Duodenal mucosa (tissue), 2 donors: ENCODE data around the gene LAMA5.

Experiments
- H3K27ac ChIP-seq: one replicate; pipeline ENCODE4 v1.7.0; 2013; ENCODE audit warnings: low read depth, low read length
- H3K27me3 ChIP-seq, 2 donors: one replicate each; pipeline ENCODE4 v1.7.0; 2013; ENCODE audit warnings: low read length in 2 of 2, control low read depth in 1 of 2; ENCODE audit not compliant: insufficient read depth in 2 of 2, control insufficient read depth in 1 of 2
- H3K36me3 ChIP-seq, 2 donors: one replicate each; pipeline ENCODE4 v1.7.0; 2013; ENCODE audit warnings: low read length in 2 of 2, control low read depth in 1 of 2; ENCODE audit not compliant: insufficient read depth in 2 of 2, control insufficient read depth in 1 of 2
- H3K4me1 ChIP-seq, 2 donors: one replicate each; pipeline ENCODE4 v1.7.0; 2013; ENCODE audit warnings: low read length in 2 of 2, control low read depth in 1 of 2; ENCODE audit not compliant: insufficient read depth in 2 of 2, control insufficient read depth in 1 of 2
- H3K4me3 ChIP-seq, 2 donors: one replicate each; pipeline ENCODE4 v1.7.0; 2013; ENCODE audit warnings: low read length in 2 of 2, low read depth in 1 of 2
- H3K9ac ChIP-seq, 2 donors: one replicate each; pipeline ENCODE4 v1.7.0; 2013; ENCODE audit warnings: low read length in 2 of 2, low read depth in 1 of 2
- H3K9me3 ChIP-seq, 2 donors: one replicate each; pipeline ENCODE4 v1.7.0; 2013; ENCODE audit warnings: low read length in 2 of 2, control low read depth in 1 of 2; ENCODE audit not compliant: control insufficient read depth in 1 of 2

LAMA5 gene

DNA sequence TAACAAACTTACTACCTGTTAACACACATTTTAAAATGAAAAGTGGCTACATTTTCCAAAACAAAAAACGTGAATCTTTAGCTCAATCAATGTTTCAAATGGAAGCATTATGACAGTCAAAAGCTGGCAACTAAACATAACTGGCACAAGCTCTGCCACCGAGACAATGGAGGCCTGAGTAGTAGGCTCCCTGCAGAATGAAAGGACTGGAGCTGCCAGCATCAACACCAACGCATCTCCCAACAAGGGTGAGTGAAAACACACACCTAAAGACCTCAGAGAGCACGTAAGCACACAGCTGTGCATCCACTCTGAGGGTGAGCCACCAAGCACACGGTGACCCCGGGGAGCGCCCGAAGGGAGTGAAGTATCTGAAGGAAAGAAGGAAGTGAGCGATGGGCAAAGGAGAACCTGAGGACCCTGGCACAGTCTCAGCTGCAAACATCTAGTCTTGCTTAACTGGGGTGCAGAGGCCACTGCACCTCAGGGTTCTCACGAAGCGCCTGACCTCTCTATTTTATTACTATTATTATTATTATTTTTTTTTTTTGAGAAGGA, 65.9 kb downstream of the LAMA5 start:
- no peak overlapping the region for H3K9ac ChIP-seq
- no peak overlapping the region for H3K4me3 ChIP-seq
- peaks cover 21 to 25% of the 10 kb centered on the region in 2 donors for H3K4me1 ChIP-seq
- peaks cover 18 to 31% of the 10 kb centered on the region in 2 donors for H3K36me3 ChIP-seq
- no peak overlapping the region for H3K27ac ChIP-seq
- no peaks in the 10 kb centered on the region for H3K9me3 ChIP-seq
- H3K27me3 ChIP-seq, result no peaks in the 10 kb centered on the region

DNA sequence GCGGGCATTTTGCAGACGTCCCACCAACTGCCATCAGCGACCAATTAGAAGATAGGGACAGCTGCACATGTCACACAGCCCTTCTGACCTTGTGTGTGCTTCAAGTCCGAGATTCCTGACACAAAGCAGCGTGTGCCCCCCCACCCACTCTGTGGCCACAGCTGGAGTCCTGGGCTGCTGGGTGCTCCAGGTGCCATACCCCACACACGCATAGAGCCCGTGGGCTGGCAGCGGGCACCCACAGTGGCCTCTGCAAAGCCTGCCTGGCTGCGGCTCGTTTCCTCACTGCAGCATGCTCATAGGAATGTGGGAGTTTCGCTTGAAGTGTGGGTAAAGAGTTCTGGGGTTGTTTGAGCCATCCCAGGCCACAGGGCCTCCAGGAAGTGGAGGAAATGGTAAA, 66.8 kb downstream of the LAMA5 start:
- no peak overlapping the region for H3K27ac ChIP-seq
- H3K9me3 ChIP-seq, result no peaks in the 10 kb centered on the region
- H3K27me3 ChIP-seq, result no peaks in the 10 kb centered on the region
- peaks cover 16 to 20% of the 10 kb centered on the region in 2 donors for H3K4me1 ChIP-seq
- no peak overlapping the region for H3K9ac ChIP-seq
- peaks cover 16 to 31% of the 10 kb centered on the region in 2 donors for H3K36me3 ChIP-seq
- H3K4me3 ChIP-seq, result no peak overlapping the region

DNA sequence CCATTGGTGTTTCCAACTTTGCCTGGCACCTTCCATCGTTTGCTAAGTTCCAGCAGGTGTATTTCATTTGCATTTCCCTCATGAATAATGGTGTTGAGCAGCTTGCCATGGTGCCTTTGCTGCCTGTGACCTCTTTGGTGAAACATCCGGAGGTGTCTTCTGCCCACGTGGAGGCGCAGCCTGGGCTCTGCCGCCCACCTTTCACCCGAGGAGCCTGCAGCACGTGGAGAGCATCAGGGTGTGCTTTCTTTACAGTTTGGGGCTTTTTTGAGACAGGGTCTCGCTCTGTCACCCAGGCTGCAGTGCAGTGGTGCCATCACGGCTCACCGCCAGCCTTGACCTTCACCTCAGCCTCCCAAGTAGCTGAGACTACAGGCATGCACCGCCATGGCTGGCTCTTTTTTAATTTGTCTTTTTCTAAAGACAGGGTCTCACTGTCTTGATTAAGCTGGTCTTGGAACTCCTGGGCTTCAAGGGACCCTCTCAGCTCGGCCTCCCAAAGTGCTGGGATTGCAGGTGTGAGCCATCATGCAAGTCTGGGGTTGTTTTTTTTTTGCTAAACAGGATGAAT, 67.4 kb downstream of the LAMA5 start:
- no peak overlapping the region for H3K9ac ChIP-seq
- no peaks in the 10 kb centered on the region for H3K27me3 ChIP-seq
- H3K27ac ChIP-seq, result no peak overlapping the region
- H3K9me3 ChIP-seq, result no peaks in the 10 kb centered on the region
- H3K36me3 ChIP-seq, result peaks cover 15 to 30% of the 10 kb centered on the region in 2 donors
- H3K4me3 ChIP-seq, result no peak overlapping the region
- peaks cover 11 to 14% of the 10 kb centered on the region in 2 donors for H3K4me1 ChIP-seq

DNA sequence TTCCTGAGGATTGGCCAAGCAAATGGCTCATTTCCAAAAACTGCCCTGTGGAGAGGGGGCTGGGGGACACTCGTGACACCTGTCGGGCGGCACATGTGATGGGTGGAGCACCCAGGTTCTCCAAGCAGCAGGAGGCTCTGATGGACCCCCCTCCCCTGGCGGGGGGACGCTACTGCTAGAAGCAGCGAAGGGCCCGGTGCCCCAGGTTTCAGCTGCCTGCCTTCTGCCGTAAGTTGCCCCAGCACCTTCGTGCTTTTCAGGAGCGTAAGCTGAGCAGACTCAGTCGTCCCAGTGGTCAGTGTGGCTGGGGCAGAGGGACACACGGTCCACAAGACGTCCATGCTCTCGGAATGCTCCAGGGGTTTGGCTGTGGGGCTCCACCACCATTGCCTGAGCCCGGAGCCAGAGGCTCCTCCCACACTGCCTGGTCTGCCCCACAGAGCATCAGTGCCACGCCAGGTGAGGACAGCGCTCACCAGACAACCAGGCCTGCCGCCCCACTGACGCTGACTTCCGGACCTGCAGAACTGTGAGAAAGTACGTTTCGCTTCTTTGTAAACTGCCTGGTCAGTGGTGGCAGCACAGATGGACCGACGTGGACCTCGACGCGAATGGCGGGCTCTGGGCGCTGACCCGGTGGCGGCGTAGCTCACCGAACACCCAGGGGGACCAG, 68.4 kb downstream of the LAMA5 start:
- Histone ChIP-seq H3K27me3 (no peaks in the 10 kb centered on the region), H3K9me3 (no peaks in the 10 kb centered on the region), H3K4me3 (no peak overlapping the region), H3K36me3 (peaks cover 19 to 33% of the 10 kb centered on the region in 2 donors), H3K4me1 (peaks cover under 1 to 4% of the 10 kb centered on the region in 2 donors), H3K9ac (no peak overlapping the region), H3K27ac (no peak overlapping the region)

DNA sequence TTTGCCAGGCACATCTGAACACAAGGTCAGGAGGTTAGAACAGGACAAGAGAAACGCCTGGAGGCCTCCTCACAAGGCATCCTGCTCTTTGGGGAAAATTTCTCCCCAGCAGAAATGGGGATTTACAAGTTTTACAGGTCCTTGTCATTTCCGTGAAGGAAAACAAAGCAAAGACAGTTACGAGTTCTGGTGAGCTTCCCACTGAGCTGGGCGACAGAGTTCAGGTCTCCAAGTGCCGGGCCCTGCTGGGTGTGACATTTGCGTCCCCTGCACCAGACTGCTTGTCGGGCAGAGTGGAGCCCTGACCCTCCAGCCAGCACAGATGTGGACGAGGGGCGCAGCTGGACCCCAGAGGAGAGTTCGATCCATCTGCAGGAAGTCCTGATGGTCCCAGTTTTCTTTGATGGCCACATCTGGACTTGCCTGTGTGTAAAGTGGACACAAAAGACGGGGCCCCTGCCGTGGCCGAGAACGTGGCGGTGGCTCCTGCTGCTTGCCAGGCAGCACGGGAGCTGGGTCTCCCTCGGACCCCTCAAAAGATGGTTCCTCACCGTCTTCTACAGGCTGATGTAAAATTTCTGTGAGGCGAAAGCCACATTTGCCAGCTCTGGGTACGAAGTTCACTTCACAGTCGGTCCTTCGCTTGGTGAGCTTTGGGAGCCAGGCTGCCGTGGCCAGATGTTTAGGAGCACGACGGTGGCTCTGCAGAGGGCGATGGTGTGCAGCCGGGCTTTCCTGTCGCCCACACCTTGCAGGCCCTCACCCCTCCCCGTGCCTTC, 69.5 kb downstream of the LAMA5 start:
- H3K4me3 ChIP-seq, result no peak overlapping the region
- no peaks in the 10 kb centered on the region for H3K9me3 ChIP-seq
- H3K36me3 ChIP-seq, result peaks cover 25 to 39% of the 10 kb centered on the region in 2 donors
- H3K9ac ChIP-seq, result no peak overlapping the region
- no peaks in the 10 kb centered on the region for H3K4me1 ChIP-seq
- no peaks in the 10 kb centered on the region for H3K27me3 ChIP-seq
- no peak overlapping the region for H3K27ac ChIP-seq

DNA sequence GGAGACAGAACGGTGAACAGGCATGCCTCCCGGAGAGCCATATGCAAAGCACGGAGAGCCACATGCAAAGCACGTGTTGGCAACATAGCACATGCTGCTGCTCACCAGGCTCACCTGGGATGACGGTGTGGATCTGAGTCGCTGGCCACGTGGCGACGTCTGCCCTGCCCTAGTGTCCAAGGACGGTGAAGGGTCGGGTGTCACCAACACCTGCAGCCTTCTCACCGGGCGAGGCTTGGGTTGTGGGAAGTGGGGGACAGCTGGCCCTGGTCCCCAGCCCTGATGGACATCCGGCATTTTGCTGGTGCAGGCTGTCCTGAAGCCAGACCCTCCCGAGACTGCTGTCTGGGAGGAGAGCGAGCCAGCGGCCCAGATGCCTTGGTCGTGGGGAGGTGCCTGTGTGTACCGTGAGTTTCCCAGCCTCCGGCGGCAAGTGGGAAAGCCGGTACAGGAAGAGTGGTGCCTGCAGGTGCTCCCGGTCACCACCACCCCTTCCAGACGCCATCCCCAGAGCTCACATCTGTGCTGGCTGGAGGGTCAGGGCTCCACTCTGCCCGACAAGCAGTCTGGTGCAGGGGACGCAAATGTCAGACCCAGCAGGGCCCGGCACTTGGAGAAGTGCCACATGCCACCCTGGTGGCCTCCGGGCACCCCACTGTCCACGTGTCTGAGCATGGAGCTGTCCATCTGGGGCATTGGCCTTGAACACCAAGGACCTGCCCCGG, 70.2 kb downstream of the LAMA5 start:
- Histone ChIP-seq H3K36me3 (peaks cover 30 to 47% of the 10 kb centered on the region in 2 donors), H3K4me1 (no peaks in the 10 kb centered on the region), H3K27ac (no peak overlapping the region), H3K9ac (no peak overlapping the region), H3K9me3 (no peaks in the 10 kb centered on the region), H3K27me3 (no peaks in the 10 kb centered on the region), H3K4me3 (no peak overlapping the region)

DNA sequence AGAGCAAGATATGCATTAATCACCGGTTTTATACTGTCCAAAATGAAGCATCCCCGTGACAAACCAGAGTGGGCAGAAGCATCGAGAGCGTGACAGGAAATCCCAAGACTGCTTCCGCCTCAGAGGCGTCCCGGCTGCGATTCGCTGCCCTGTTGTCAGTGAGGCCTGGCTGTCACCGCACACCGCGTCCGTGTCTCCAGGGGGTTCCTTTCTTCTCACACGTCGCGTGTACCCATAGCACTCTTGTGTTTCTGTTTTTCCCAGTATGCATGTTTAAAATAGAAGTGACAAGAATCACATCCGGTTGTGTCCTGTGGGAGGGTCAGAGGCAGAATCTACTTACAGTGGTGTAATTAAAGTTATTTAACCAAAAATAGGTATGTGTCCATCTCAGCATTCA, 72.6 kb downstream of the LAMA5 start:
- Histone ChIP-seq H3K9ac (no peak overlapping the region), H3K4me3 (no peak overlapping the region), H3K27ac (no peak overlapping the region), H3K36me3 (peaks cover 41 to 62% of the 10 kb centered on the region in 2 donors), H3K4me1 (no peaks in the 10 kb centered on the region), H3K9me3 (no peaks in the 10 kb centered on the region), H3K27me3 (no peaks in the 10 kb centered on the region)

DNA sequence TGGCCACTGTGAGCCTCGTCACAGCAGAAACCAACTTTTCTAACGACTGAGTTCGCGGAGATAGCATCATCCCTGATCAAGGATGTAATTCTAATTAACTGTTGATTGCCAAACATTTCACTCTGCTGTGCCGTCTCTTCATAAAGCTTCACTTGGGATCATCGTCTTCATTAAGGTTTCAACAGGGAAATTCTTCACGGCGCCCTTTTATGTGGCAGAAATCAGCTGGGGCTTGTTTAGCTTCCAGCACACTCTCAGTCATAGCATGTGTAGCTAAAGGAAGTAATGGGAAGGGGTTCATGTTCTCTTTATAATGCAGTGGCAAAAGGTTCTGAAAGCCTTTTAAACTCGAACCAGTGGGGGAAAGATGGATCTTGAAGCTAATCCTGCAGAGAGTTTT, 73.2 kb downstream of the LAMA5 start:
- Histone ChIP-seq H3K36me3 (peaks cover 41 to 66% of the 10 kb centered on the region in 2 donors), H3K9me3 (no peaks in the 10 kb centered on the region), H3K4me1 (no peaks in the 10 kb centered on the region), H3K4me3 (no peak overlapping the region), H3K27me3 (no peaks in the 10 kb centered on the region), H3K27ac (no peak overlapping the region), H3K9ac (no peak overlapping the region)

DNA sequence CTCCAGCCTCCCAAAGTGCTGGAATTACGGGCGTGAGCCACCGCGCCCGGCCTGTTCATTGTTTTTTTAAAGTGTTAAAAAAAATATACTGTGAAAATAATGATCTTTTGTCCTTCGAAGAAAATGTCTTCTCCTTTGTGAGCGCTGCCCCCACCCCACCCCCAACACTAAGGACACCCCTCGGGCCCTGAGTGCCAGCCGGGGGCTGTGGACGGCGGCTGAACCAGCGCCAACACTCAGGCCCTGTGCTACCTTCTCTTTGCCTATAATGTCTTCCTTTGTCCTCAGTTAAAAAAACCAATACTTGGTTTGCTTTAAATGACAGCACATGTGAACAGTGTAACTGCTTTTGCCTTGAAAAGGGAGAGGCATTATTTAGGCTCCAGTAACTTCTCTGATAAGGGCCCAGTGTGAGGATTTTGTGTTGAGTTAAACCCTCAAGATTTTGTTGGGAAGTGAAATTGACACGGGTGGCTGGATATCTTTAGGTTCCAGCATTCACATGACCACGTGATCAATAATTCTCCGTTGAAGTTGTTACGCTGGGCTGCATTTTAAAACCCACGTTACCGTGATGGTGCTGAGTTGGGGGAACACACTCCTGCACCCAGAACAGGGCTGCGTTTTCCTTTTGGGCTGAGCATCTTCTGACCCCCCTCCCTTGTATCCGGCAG, 73.9 kb downstream of the LAMA5 start:
- Histone ChIP-seq H3K9me3 (no peaks in the 10 kb centered on the region), H3K27ac (no peak overlapping the region), H3K4me1 (no peaks in the 10 kb centered on the region), H3K36me3 (peaks cover 41 to 63% of the 10 kb centered on the region in 2 donors), H3K9ac (no peak overlapping the region), H3K4me3 (no peak overlapping the region), H3K27me3 (no peaks in the 10 kb centered on the region)
